ENCODE results near the gene ICE2.
A peak's percentile ranks its signal among the peaks of the same experiment; 100 is the strongest.

ICE2 gene

GRCh38 chr15:60421544-60421943 lies 57.4 kb downstream of the ICE2 start:
- no peak for TF ChIP-seq CTCF (IDR thresholded peaks at IDR 0.05; ENCODE audit: low read length, missing control alignments)
- peak; percentile 86 for DNase-seq (ENCODE audit: low read depth)
- no peak overlapping the region for H3K4me3 ChIP-seq (replicated peaks; ENCODE audit: low read depth, low read length)

- no peak overlapping the region for H3K4me3 ChIP-seq (replicated peaks; ENCODE audit: low read depth, low read length)
- TF ChIP-seq CTCF (IDR thresholded peaks at IDR 0.05; ENCODE audit: low read length, missing control alignments), result no peak
- DNase-seq (ENCODE audit: low read depth), result no peak
Measured at GRCh38 chr15:60420203-60420716, 58.7 kb downstream of the ICE2 start.

- TF ChIP-seq CTCF (IDR thresholded peaks at IDR 0.05; ENCODE audit: low read length, missing control alignments), result no peak
- DNase-seq (ENCODE audit: low read depth), result no peak
- H3K4me3 ChIP-seq (replicated peaks; ENCODE audit: low read depth, low read length), result no peak overlapping the region
Measured at GRCh38 chr15:60419753-60420152, 59.2 kb downstream of the ICE2 start.

DNA sequence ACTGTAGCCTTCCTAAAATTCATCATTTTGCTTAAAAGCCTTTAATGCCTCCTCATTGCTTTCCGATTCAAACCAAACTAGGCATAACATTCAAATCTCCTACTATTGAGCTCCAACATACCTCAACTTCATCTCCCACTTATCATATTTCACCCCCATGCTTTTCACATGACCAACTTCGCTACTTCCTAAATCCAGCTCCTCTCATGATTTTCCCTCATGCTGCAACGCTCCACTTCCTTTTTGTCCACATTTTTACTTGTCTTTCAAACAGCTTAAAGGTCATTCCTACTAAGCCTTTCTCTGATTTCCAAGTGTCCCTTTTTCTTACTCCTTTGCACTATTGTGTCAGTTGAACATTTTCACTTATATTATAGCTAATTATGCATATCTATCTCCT lies 60.8 kb downstream of the ICE2 start:
- TF ChIP-seq CTCF (IDR thresholded peaks at IDR 0.05; ENCODE audit: low read length, missing control alignments), result no peak
- DNase-seq (ENCODE audit: low read depth), result no peak
- no peak overlapping the region for H3K4me3 ChIP-seq (replicated peaks; ENCODE audit: low read depth, low read length)

GRCh38 chr15:60417112-60417511 lies 61.8 kb downstream of the ICE2 start:
- DNase-seq (ENCODE audit: low read depth), result no peak
- TF ChIP-seq CTCF (IDR thresholded peaks at IDR 0.05; ENCODE audit: low read length, missing control alignments), result no peak
- no peak overlapping the region for H3K4me3 ChIP-seq (replicated peaks; ENCODE audit: low read depth, low read length)

DNA sequence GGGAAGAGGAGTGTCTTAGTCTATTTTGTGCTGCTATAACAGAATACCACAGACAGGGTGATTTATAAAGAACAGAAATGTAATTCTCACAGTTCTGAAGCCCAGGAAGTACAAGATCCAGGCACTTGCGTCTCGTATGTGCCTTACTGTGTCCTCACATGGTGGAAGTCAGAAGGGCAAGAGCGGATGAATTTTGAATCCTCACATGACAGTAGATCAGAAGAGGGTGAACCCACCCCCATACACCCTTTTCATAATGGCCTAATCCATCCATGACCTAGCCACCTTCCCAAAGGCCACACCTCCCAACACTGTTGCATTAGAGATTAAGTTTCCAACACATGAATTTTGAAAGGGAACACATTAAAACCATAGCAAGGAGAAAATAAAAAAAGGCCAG lies 62.5 kb downstream of the ICE2 start:
- TF ChIP-seq CTCF (IDR thresholded peaks at IDR 0.05; ENCODE audit: low read length, missing control alignments), result no peak
- DNase-seq (ENCODE audit: low read depth), result no peak
- no peak overlapping the region for H3K4me3 ChIP-seq (replicated peaks; ENCODE audit: low read depth, low read length)

GRCh38 chr15:60414016-60414682 lies 64.8 kb downstream of the ICE2 start:
- peak; percentile 63 for DNase-seq (ENCODE audit: low read depth)
- no peak for TF ChIP-seq CTCF (IDR thresholded peaks at IDR 0.05; ENCODE audit: low read length, missing control alignments)

More at GRCh38 chr15:60414016-60414682, 64.8 kb downstream of the ICE2 start:
- no peak overlapping the region for H3K4me3 ChIP-seq (replicated peaks; ENCODE audit: low read depth, low read length)

All from fibroblast of pulmonary artery (primary cell).